K562 (cell line): ENCODE data around the gene HSPE1. TPM values are rescaled to one million over a fixed set of nuclear protein-coding genes. Genes with fewer than 3 reads are reported as not detected.

Source experiments
- ARID1B ChIP-seq: fragments of 450-650 bp; IDR thresholded peaks from 2 replicates; pipeline ENCODE4 v1.6.1; 2016; ENCODE audit warnings: antibody characterized with exemption, mild to moderate bottlenecking, inconsistent platforms
- FOXJ2 ChIP-seq: fragments of 200-800 bp; sonication (Bioruptor generic); IDR thresholded peaks from 2 replicates; pipeline ENCODE4 v1.6.1; 2016; ENCODE audit warnings: missing genetic modification characterization, missing compliant biosample characterization
- KDM4B ChIP-seq, 2 experiments: fragments of 450-650 bp in 1 of 2; sonication (generic) in 1 of 2; IDR thresholded peaks; 2 replicates each; pipeline ENCODE4 v1.6.1; 2016 to 2017; ENCODE audit warnings: borderline replicate concordance in 2 of 2, antibody characterized with exemption in 1 of 2, low read depth in 1 of 2, mild to moderate bottlenecking in 1 of 2
- NUFIP1 ChIP-seq: fragments of 450-650 bp; IDR thresholded peaks from 2 replicates; pipeline ENCODE4 v1.6.1; 2018; ENCODE audit not compliant: partially characterized antibody
- REST ChIP-seq, 2 experiments: fragments of 450-650 bp; formaldehyde crosslinking in 1 of 2; IDR thresholded peaks; 2 replicates each; pipeline versions ENCODE4 v1.4.0 to v1.6.1; 2014 to 2020; ENCODE audit warnings: mild to moderate bottlenecking in 2 of 2, borderline replicate concordance in 1 of 2, low read depth in 1 of 2
- SMARCE1 ChIP-seq: fragments of 450-650 bp; IDR thresholded peaks from 2 replicates; pipeline ENCODE4 v1.7.1; 2016; ENCODE audit warnings: mild to moderate bottlenecking
- ZNF184 ChIP-seq: sonication (generic); formaldehyde crosslinking; IDR thresholded peaks from 2 replicates; pipeline ENCODE4 v1.5.0; 2020; ENCODE audit warnings: missing genetic modification reagents
- polyA plus RNA-seq, 8 experiments: library from polyadenylated mRNA; depleted of rRNA in 4 of 8; stranded (reverse) in 5 of 8; unstranded in 3 of 8; fragments of >200 nt; fragmentation: Nextera tagmentation in 2 of 8; fragmentation: Illumina TruSeq in 1 of 8; extraction: Ambion mirVana in 2 of 8; extraction: Trizol in 1 of 8; gene quantifications; 2 replicates each; pipeline versions ENCODE4 v1.2.1 to v1.2.3, GENCODE V29; 2011 to 2014; ENCODE audit warnings: inconsistent platforms in 1 of 8, missing spikeins in 1 of 8
- total RNA-seq, 7 experiments: library from RNA; depleted of rRNA in 6 of 7; stranded (reverse); fragments of >200 nt in 6 of 7; fragmentation: Illumina TruSeq in 2 of 7; extraction: Trizol in 2 of 7; gene quantifications; 2 replicates each; pipeline versions ENCODE4 v1.2.1 to v1.2.3, GENCODE V29; 2011 to 2021; ENCODE audit warnings: low replicate concordance in 1 of 7
- TF ChIP-seq, protein P1 (sequence below): fragments of 250-450 bp; sonication (Bioruptor Pico); IDR thresholded peaks from 2 replicates; pipeline ENCODE4 v1.5.0; 2022; ENCODE audit warnings: mild to moderate bottlenecking
- TF ChIP-seq, protein P2 (sequence below): fragments of 450-650 bp; conservative IDR thresholded peaks from 2 replicates; pipeline ENCODE4 v1.6.1; 2016; ENCODE audit warnings: missing genetic modification characterization, low read depth, mild to moderate bottlenecking, missing compliant biosample characterization, moderate library complexity

The HSPE1 gene
- total and polyA plus RNA-seq, 9 of the 15 experiments (the other 6 are each of a cell fraction or from before 2014, with no cell fraction given), result 223 to 1,007 (median 612) TPM

- no peak for TF ChIP-seq KDM4B (IDR thresholded peaks at IDR 0.05; ENCODE audit: borderline replicate concordance in 2 of 2, low read depth in 1 of 2)
- TF ChIP-seq, protein P1, sequence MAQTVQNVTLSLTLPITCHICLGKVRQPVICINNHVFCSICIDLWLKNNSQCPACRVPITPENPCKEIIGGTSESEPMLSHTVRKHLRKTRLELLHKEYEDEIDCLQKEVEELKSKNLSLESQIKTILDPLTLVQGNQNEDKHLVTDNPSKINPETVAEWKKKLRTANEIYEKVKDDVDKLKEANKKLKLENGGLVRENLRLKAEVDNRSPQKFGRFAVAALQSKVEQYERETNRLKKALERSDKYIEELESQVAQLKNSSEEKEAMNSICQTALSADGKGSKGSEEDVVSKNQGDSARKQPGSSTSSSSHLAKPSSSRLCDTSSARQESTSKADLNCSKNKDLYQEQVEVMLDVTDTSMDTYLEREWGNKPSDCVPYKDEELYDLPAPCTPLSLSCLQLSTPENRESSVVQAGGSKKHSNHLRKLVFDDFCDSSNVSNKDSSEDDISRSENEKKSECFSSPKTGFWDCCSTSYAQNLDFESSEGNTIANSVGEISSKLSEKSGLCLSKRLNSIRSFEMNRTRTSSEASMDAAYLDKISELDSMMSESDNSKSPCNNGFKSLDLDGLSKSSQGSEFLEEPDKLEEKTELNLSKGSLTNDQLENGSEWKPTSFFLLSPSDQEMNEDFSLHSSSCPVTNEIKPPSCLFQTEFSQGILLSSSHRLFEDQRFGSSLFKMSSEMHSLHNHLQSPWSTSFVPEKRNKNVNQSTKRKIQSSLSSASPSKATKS (CRISPR knock-in tag), result no peak
- TF ChIP-seq ARID1B, result 0 out of 2 replicates have a peak, but pooled peaks have one; percentile 6
- TF ChIP-seq, protein P2, sequence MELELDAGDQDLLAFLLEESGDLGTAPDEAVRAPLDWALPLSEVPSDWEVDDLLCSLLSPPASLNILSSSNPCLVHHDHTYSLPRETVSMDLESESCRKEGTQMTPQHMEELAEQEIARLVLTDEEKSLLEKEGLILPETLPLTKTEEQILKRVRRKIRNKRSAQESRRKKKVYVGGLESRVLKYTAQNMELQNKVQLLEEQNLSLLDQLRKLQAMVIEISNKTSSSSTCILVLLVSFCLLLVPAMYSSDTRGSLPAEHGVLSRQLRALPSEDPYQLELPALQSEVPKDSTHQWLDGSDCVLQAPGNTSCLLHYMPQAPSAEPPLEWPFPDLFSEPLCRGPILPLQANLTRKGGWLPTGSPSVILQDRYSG (tag), result no peak
- TF ChIP-seq SMARCE1, result peak; percentile 45; the same call in 1 of the 2 replicates
- TF ChIP-seq ZNF184 (CRISPR knock-in tag), result no peak
- no peak for TF ChIP-seq FOXJ2 (tag)
- no peak for TF ChIP-seq NUFIP1
- no peak for TF ChIP-seq REST (IDR thresholded peaks at IDR 0.05; ENCODE audit: borderline replicate concordance)
- no peak for TF ChIP-seq REST (CRISPR knock-in tag; IDR thresholded peaks at IDR 0.05; ENCODE audit: low read depth)
Observed at GRCh38 chr2:197452754-197453122, 47.4 kb upstream of the HSPE1 start (continued).
